T47D (cell line): Measurements from ENCODE around the gene MRM3.
"Not testable (repeated sequence)": the region's sequence is repeated elsewhere in the genome, so short reads cannot be mapped to it uniquely, and the experiment has no call there.

Experiments used
- DNase-seq, 2 experiments: peaks; one replicate each; pipeline versions ENCODE4 v3.0.0 to v3.0.0-alpha.2; 2011 to 2012; ENCODE audit warnings: low read depth in 1 of 2, low spot score in 1 of 2
- JUND ChIP-seq: IDR thresholded peaks from 2 replicates; pipeline ENCODE4 v1.6.1; 2012; ENCODE audit warnings: low read depth
- in situ Hi-C: cut with HindIII; loops from 2 replicates; pipeline ENCODE4 v1.10.0; 2016; ENCODE audit warnings: low sequenced_read_pairs, low pct_unique_long_range_greater_than_20kb

Gene MRM3

GRCh38 chr17:826778-827177 is 44.6 kb downstream of the MRM3 start:
- in situ Hi-C loops = no loop called here
- TF ChIP-seq JUND = no peak
- DNase-seq = no peak

DNA sequence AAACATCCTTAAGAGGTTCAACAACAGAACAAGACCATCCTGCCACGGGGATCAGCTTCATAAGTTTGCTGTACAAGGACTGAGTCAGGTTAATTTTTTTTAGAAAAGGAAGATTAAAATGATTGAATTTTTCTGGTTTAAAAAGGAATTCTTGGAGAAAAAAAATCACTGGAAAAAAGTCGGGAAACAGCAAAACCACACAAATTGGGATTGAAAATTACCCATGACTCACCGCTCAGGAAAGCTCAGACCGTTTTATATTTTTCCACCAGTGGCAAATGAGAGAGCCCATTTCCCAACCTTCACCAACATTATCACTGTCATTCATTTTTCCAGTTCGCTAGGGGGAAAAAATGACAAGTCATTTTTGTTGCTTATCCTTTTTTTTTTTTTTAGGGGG is 46.6 kb downstream of the MRM3 start:
- no peak for DNase-seq
- TF ChIP-seq JUND = no peak
- in situ Hi-C loops = no loop called here

- DNase-seq, in situ Hi-C loops: not testable (repeated sequence)
Measured at GRCh38 chr17:829614-830013, 47.5 kb downstream of the MRM3 start.

GRCh38 chr17:830381-830780 is 48.2 kb downstream of the MRM3 start:
- in situ Hi-C loops = no loop called here
- DNase-seq = no peak
- no peak for TF ChIP-seq JUND

GRCh38 chr17:830950-831349 is 48.8 kb downstream of the MRM3 start:
- DNase-seq = no peak
- TF ChIP-seq JUND = no peak
- in situ Hi-C loops = no loop called here

GRCh38 chr17:834136-834535 is 52.0 kb downstream of the MRM3 start:
- in situ Hi-C loops = no loop called here
- DNase-seq = no peak
- no peak for TF ChIP-seq JUND

- DNase-seq = no peak
- in situ Hi-C loops = no loop called here
- no peak for TF ChIP-seq JUND
Measured at GRCh38 chr17:835263-835662, 53.1 kb downstream of the MRM3 start.

DNA sequence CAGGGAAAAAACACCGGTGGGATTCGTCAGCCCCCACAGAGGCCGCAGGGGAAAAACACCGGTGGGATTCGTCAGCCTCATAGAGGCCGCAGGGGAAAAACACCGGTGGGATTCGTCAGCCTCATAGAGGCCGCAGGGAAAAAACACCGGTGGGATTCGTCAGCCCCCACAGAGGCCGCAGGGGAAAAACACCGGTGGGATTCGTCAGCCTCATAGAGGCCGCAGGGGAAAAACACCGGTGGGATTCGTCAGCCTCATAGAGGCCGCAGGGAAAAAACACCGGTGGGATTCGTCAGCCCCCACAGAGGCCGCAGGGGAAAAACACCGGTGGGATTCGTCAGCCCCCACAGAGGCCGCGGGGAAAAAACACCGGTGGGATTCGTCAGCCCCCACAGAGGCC is 53.6 kb downstream of the MRM3 start:
- in situ Hi-C loops, DNase-seq: not testable (repeated sequence)

- no peak for DNase-seq
- no peak for TF ChIP-seq JUND
- in situ Hi-C loops = no loop called here
Measured at GRCh38 chr17:836151-836550, 54.0 kb downstream of the MRM3 start.

DNA sequence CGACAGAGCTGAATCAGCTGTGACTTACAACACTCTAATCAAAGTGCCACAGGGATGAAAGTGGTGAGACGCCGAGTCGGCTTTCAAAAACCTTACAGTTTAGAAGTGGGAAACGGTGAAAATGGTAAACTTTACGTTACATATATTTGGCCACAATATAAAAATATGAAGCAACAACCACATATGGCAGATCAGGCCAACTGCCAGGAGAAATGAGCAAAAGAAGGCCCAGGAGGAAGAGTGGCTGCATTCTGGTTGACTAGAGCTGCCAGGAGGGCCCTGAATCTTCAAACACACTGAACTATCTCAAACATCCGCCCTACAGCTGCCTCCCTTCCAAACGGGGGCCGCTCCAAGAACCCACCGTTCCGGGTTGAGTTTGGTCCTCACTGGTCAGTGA is 56.3 kb downstream of the MRM3 start:
- in situ Hi-C loops = no loop called here
- no peak for DNase-seq
- no peak for TF ChIP-seq JUND

- DNase-seq = no peak
- TF ChIP-seq JUND = no peak
- in situ Hi-C loops = no loop called here
Measured at GRCh38 chr17:841313-841712, 59.2 kb downstream of the MRM3 start.
